SK-N-MC (cell line): Measurements from ENCODE around the gene SLC35B2.

ENCODE experiments used
- EZH2 ChIP-seq: fragments of 200-600 bp; sonication (generic); IDR thresholded peaks from one replicate; pipeline ENCODE4 v1.6.1; 2017; ENCODE audit warnings: antibody characterized with exemption
- FOXP2 ChIP-seq: optimal IDR thresholded peaks from 2 replicates; pipeline ENCODE3; 2011; ENCODE audit warnings: mild to moderate bottlenecking, moderate library complexity; ENCODE audit not compliant: insufficient read depth; ENCODE audit errors: extremely low read length, control extremely low read depth
- POLR2AphosphoS5 ChIP-seq: IDR thresholded peaks from 2 replicates; pipeline ENCODE4 v1.6.1; 2012; ENCODE audit warnings: mild to moderate bottlenecking, low read depth, low read length, borderline replicate concordance

DNA sequence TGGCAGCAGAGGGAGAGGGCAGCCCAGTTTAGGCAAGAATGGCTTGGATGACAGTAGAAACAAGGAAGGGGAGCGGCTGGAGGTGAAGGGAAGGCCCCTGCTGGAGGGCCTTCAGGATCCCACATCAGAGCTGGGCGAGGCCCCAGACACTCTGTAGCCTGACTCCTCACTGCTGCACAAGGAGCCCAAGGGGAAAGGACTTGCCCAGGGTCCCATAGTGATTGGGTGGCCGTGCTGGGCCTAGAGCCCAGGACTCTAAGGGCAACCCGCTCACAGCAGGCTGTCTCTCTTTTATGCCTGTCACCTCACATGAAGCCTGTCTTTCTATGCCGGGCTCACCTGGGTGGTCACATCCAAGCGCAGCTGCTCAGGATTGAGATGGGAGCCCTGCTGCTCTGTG lies 46.5 kb upstream of the SLC35B2 start:
- TF ChIP-seq EZH2 (no peak), POLR2AphosphoS5 (no peak), FOXP2 (no peak)
